CD4-positive, alpha-beta T cell treated with Interleukin-17A for 1 hour (primary cell): ENCODE results near the gene ARL6.
A peak's percentile ranks its signal among the peaks of the same experiment; 100 is the strongest.

Source experiments
- DNase-seq: peaks from one replicate; pipeline ENCODE4 v3.0.0-alpha.2; 2020

Gene ARL6

GRCh38 chr3:97764407-97765238 is at the start of gene ARL6:
Gene ARL6, plus strand, starts transcription at chr3:97764758. Its CDS starts 3,350 bp downstream, at chr3:97768108.
- DNase-seq = peak; percentile 73

GRCh38 chr3:97719156-97719821 is 45.3 kb upstream of the ARL6 start:
- peak; percentile 64 for DNase-seq

- DNase-seq = no peak
Observed at GRCh38 chr3:97720417-97720816, 44.1 kb upstream of the ARL6 start.

GRCh38 chr3:97721446-97721845 is 43.1 kb upstream of the ARL6 start:
- no peak for DNase-seq

- no peak for DNase-seq
Observed at GRCh38 chr3:97736928-97737327, 27.6 kb upstream of the ARL6 start.

- no peak for DNase-seq
Observed at GRCh38 chr3:97738761-97739160, 25.8 kb upstream of the ARL6 start.

GRCh38 chr3:97742036-97742435 is 22.5 kb upstream of the ARL6 start:
- DNase-seq = no peak

- no peak for DNase-seq
Observed at GRCh38 chr3:97744289-97744688, 20.3 kb upstream of the ARL6 start.

- no peak for DNase-seq
Observed at GRCh38 chr3:97763586-97764406, 762 bp upstream of the ARL6 start.

- no peak for DNase-seq
Observed at GRCh38 chr3:97765336-97765735, 778 bp downstream of the ARL6 start.

- no peak for DNase-seq
Observed at GRCh38 chr3:97772926-97773325, 8.4 kb downstream of the ARL6 start.

- DNase-seq = no peak
Observed at GRCh38 chr3:97778152-97778551, 13.6 kb downstream of the ARL6 start.

- peak; percentile 75 for DNase-seq
Observed at GRCh38 chr3:97793420-97794019, 29.0 kb downstream of the ARL6 start.

GRCh38 chr3:97795951-97796350 is 31.4 kb downstream of the ARL6 start:
- DNase-seq = no peak

GRCh38 chr3:97804471-97804870 is 39.9 kb downstream of the ARL6 start:
- no peak for DNase-seq

- DNase-seq = no peak
Observed at GRCh38 chr3:97810779-97811390, 46.3 kb downstream of the ARL6 start.

GRCh38 chr3:97815149-97815917 is 50.8 kb downstream of the ARL6 start:
- DNase-seq = peak; percentile 20

GRCh38 chr3:97816811-97817210 is 52.3 kb downstream of the ARL6 start:
- DNase-seq = no peak

- DNase-seq = no peak
Observed at GRCh38 chr3:97817965-97818364, 53.4 kb downstream of the ARL6 start.

- DNase-seq = no peak
Observed at GRCh38 chr3:97820780-97821179, 56.2 kb downstream of the ARL6 start.

GRCh38 chr3:97821287-97821773 is 56.8 kb downstream of the ARL6 start:
- DNase-seq = no peak
